Trophoblast cell (in vitro differentiated cells and primary cell): ENCODE measurements around the gene SKAP1.
"Not testable (repeated sequence)": the region's sequence is repeated elsewhere in the genome, so short reads cannot be mapped to it uniquely, and the experiment has no call there.

Source experiments
- DNase-seq, 2 donors: peaks; one replicate each; pipeline ENCODE4 v3.0.0-alpha.2; 2016
- H2AFZ ChIP-seq: 2 replicates; pipeline ENCODE4 v1.6.1; 2013; ENCODE audit warnings: low read length, moderate library complexity, mild to moderate bottlenecking; ENCODE audit not compliant: insufficient read depth, poor library complexity
- H2AK5ac ChIP-seq: 2 replicates; pipeline ENCODE4 v1.6.1; 2013; ENCODE audit warnings: mild to moderate bottlenecking, low read length
- H2BK120ac ChIP-seq: 2 replicates; pipeline ENCODE4 v1.6.1; 2013; ENCODE audit warnings: low read length, mild to moderate bottlenecking, moderate library complexity; ENCODE audit not compliant: insufficient read depth, poor library complexity
- H2BK12ac ChIP-seq: 2 replicates; pipeline ENCODE4 v1.6.1; 2013; ENCODE audit warnings: mild to moderate bottlenecking, low read length, moderate library complexity
- H2BK5ac ChIP-seq: 2 replicates; pipeline ENCODE4 v1.6.1; 2013; ENCODE audit warnings: low read length, low read depth, moderate library complexity, mild to moderate bottlenecking; ENCODE audit not compliant: poor library complexity
- H3K14ac ChIP-seq: 2 replicates; pipeline ENCODE4 v1.6.1; 2013; ENCODE audit warnings: mild to moderate bottlenecking, low read length
- H3K18ac ChIP-seq: 2 replicates; pipeline ENCODE4 v1.6.1; 2013; ENCODE audit warnings: mild to moderate bottlenecking, low read length
- H3K23ac ChIP-seq: 2 replicates; pipeline ENCODE4 v1.6.1; 2013; ENCODE audit warnings: low read length
- H3K27ac ChIP-seq: 2 replicates; pipeline ENCODE4 v1.5.1; 2013; ENCODE audit warnings: low read depth, mild to moderate bottlenecking, inconsistent platforms, low read length, moderate library complexity
- H3K27me3 ChIP-seq: 2 replicates; pipeline ENCODE4 v1.6.1; 2013; ENCODE audit warnings: inconsistent platforms, mild to moderate bottlenecking, low read length, moderate library complexity; ENCODE audit not compliant: insufficient read depth
- H3K36me3 ChIP-seq, 2 experiments: 1 replicate in 1 of 2; 2 replicates in 1 of 2; pipeline ENCODE4 v1.6.1; 2013; ENCODE audit warnings: low read length in 2 of 2, mild to moderate bottlenecking in 2 of 2, moderate library complexity in 1 of 2; ENCODE audit not compliant: insufficient read depth in 2 of 2, control insufficient read depth in 1 of 2
- H3K4ac ChIP-seq: 2 replicates; pipeline ENCODE4 v1.6.1; 2013; ENCODE audit warnings: low read depth, mild to moderate bottlenecking, low read length, moderate library complexity
- H3K4me1 ChIP-seq, 2 experiments: 1 replicate in 1 of 2; 2 replicates in 1 of 2; pipeline ENCODE4 v1.6.1; 2013; ENCODE audit warnings: low read length in 2 of 2, mild to moderate bottlenecking in 2 of 2, moderate library complexity in 1 of 2; ENCODE audit not compliant: insufficient read depth in 2 of 2, control insufficient read depth in 1 of 2
- H3K4me2 ChIP-seq: 2 replicates; pipeline ENCODE4 v1.6.1; 2013; ENCODE audit warnings: inconsistent platforms, mild to moderate bottlenecking, low read length, moderate library complexity
- H3K4me3 ChIP-seq: 2 replicates; pipeline ENCODE4 v1.5.1; 2013; ENCODE audit warnings: mild to moderate bottlenecking, low read depth, low read length, inconsistent platforms
- H3K79me1 ChIP-seq: one replicate; pipeline ENCODE4 v1.6.1; 2013; ENCODE audit warnings: low read length
- H3K79me2 ChIP-seq: 2 replicates; pipeline ENCODE4 v1.6.1; 2013; ENCODE audit warnings: low read length, mild to moderate bottlenecking; ENCODE audit not compliant: control insufficient read depth, insufficient read depth, poor library complexity
- H3K9ac ChIP-seq: 2 replicates; pipeline ENCODE4 v1.6.1; 2013; ENCODE audit warnings: mild to moderate bottlenecking, low read length
- H3K9me3 ChIP-seq: 2 replicates; pipeline ENCODE4 v1.6.1; 2013; ENCODE audit warnings: low read depth, mild to moderate bottlenecking, control low read depth, inconsistent platforms, low read length; ENCODE audit not compliant: insufficient read depth
- H4K12ac ChIP-seq: 2 replicates; pipeline ENCODE4 v1.6.1; 2013; ENCODE audit warnings: low read depth, mild to moderate bottlenecking, low read length, moderate library complexity
- H4K8ac ChIP-seq: 2 replicates; pipeline ENCODE4 v1.6.1; 2013; ENCODE audit warnings: low read depth, mild to moderate bottlenecking, low read length, moderate library complexity
- H4K91ac ChIP-seq: one replicate; pipeline ENCODE4 v1.6.1; 2013; ENCODE audit warnings: low read depth, mild to moderate bottlenecking, low read length, moderate library complexity
- WGBS: extraction: QIAGEN DNeasy Blood & Tissue Kit; methylation state at CpG from one replicate; pipeline ENCODE4 v1.1.7; 2013; ENCODE audit warnings: missing lambda C conversion rate; ENCODE audit not compliant: insufficient read length, insufficient coverage; ENCODE audit errors: extremely low coverage; 5-methylcytosine and 5-hydroxymethylcytosine counted together

SKAP1 gene

GRCh38 chr17:48294020-48294805, 135.8 kb downstream of the SKAP1 start:
- no CpG with 5 or more reads among the region's 12 CpGs for WGBS

GRCh38 chr17:48293319-48294019, 136.5 kb downstream of the SKAP1 start:
- no peak for DNase-seq
- Histone ChIP-seq H2BK120ac (no peak overlapping the region), H4K8ac (no peak overlapping the region), H3K27ac (no peak overlapping the region), H4K91ac (no peak overlapping the region), H3K79me1 (no peaks in the 10 kb centered on the region), H3K4ac (no peak overlapping the region), H2BK5ac (no peak overlapping the region), H3K14ac (no peak overlapping the region), H3K23ac (no peak overlapping the region), H3K9ac (no peak overlapping the region), H2AK5ac (no peak overlapping the region), H3K36me3 (no peaks in the 10 kb centered on the region), H3K4me2 (no peak overlapping the region), H3K9me3 (no peaks in the 10 kb centered on the region), H3K4me3 (no peak overlapping the region), H3K4me1 (no peaks in the 10 kb centered on the region), H2BK12ac (no peak overlapping the region), H2AFZ (no peak overlapping the region), H3K79me2 (no peaks in the 10 kb centered on the region), H3K27me3 (no peaks in the 10 kb centered on the region), H4K12ac (no peak overlapping the region), H3K18ac (no peak overlapping the region)
- no CpG with 5 or more reads among the region's 9 CpGs for WGBS

More at GRCh38 chr17:48294020-48294805, 135.8 kb downstream of the SKAP1 start:
- DNase-seq, result no peak
- H3K79me1 ChIP-seq, result no peaks in the 10 kb centered on the region
- H3K4ac ChIP-seq, result no peak overlapping the region
- no peak overlapping the region for H2BK5ac ChIP-seq
- no peaks in the 10 kb centered on the region for H3K4me1 ChIP-seq
- no peak overlapping the region for H4K91ac ChIP-seq
- H3K27me3 ChIP-seq, result no peaks in the 10 kb centered on the region
- H2BK120ac ChIP-seq, result no peak overlapping the region
- no peak overlapping the region for H2AFZ ChIP-seq
- no peak overlapping the region for H3K9ac ChIP-seq
- H3K14ac ChIP-seq, result no peak overlapping the region
- H2AK5ac ChIP-seq, result no peak overlapping the region
- H2BK12ac ChIP-seq, result no peak overlapping the region
- no peak overlapping the region for H3K27ac ChIP-seq
- H3K18ac ChIP-seq, result no peak overlapping the region
- H4K8ac ChIP-seq, result no peak overlapping the region
- no peak overlapping the region for H3K4me2 ChIP-seq
- H3K23ac ChIP-seq, result no peak overlapping the region
- no peaks in the 10 kb centered on the region for H3K9me3 ChIP-seq
- no peak overlapping the region for H4K12ac ChIP-seq
- no peaks in the 10 kb centered on the region for H3K36me3 ChIP-seq
- no peaks in the 10 kb centered on the region for H3K79me2 ChIP-seq
- no peak overlapping the region for H3K4me3 ChIP-seq

- no peak overlapping the region for H2AFZ ChIP-seq
- no peak overlapping the region for H3K18ac ChIP-seq
- no peak overlapping the region for H4K8ac ChIP-seq
- H3K27me3 ChIP-seq, result no peaks in the 10 kb centered on the region
- H3K79me2 ChIP-seq, result no peaks in the 10 kb centered on the region
- no peak overlapping the region for H4K12ac ChIP-seq
- no peak overlapping the region for H2AK5ac ChIP-seq
- H2BK12ac ChIP-seq, result no peak overlapping the region
- no peak overlapping the region for H3K4ac ChIP-seq
- DNase-seq, result no peak
- no peaks in the 10 kb centered on the region for H3K9me3 ChIP-seq
- WGBS, result no CpG with 5 or more reads among the region's 2 CpGs
- H3K36me3 ChIP-seq, result no peaks in the 10 kb centered on the region
- H3K4me1 ChIP-seq, result no peaks in the 10 kb centered on the region
- H2BK5ac ChIP-seq, result no peak overlapping the region
- no peak overlapping the region for H3K14ac ChIP-seq
- no peak overlapping the region for H3K4me2 ChIP-seq
- H3K27ac ChIP-seq, result no peak overlapping the region
- no peak overlapping the region for H4K91ac ChIP-seq
- no peak overlapping the region for H3K9ac ChIP-seq
- H2BK120ac ChIP-seq, result no peak overlapping the region
- H3K4me3 ChIP-seq, result no peak overlapping the region
- H3K23ac ChIP-seq, result no peak overlapping the region
- H3K79me1 ChIP-seq, result no peaks in the 10 kb centered on the region
Measured at GRCh38 chr17:48290378-48290777, 139.6 kb downstream of the SKAP1 start.

GRCh38 chr17:48286917-48287316, 143.1 kb downstream of the SKAP1 start:
- not testable (repeated sequence) for H3K9ac ChIP-seq, H3K4me2 ChIP-seq, H3K36me3 ChIP-seq

More at GRCh38 chr17:48286917-48287316, 143.1 kb downstream of the SKAP1 start:
- not testable (repeated sequence) for H3K18ac ChIP-seq, H3K14ac ChIP-seq, H2BK5ac ChIP-seq, H3K23ac ChIP-seq, H2AFZ ChIP-seq, H3K79me2 ChIP-seq, H3K27me3 ChIP-seq, H4K8ac ChIP-seq, H3K27ac ChIP-seq, H4K91ac ChIP-seq, H3K4me1 ChIP-seq, H3K79me1 ChIP-seq, H3K4me3 ChIP-seq, H3K4ac ChIP-seq, H2AK5ac ChIP-seq, H4K12ac ChIP-seq, H2BK120ac ChIP-seq, H2BK12ac ChIP-seq, H3K9me3 ChIP-seq, DNase-seq
- WGBS, result no CpG with 5 or more reads among the region's 9 CpGs
